H1 (cell line): ENCODE measurements around the gene KCNMA1. TPM values are rescaled to one million over a fixed set of nuclear protein-coding genes. Genes with fewer than 3 reads are reported as not detected.

ENCODE experiments used
- CTCF ChIA-PET: fragments of 300-600 bp; sonication (Branson Sonifier 250); formaldehyde crosslinking; loops from one replicate; lab custom pipeline; 2021; ENCODE audit not compliant: partially characterized antibody; lab: Charles Lee
- POLR2A ChIA-PET: fragments of 300-600 bp; sonication (Branson Sonifier 250); formaldehyde crosslinking; loops from one replicate; lab custom pipeline; 2021; ENCODE audit warnings: inconsistent platforms; ENCODE audit not compliant: partially characterized antibody; lab: Charles Lee
- DNase-seq, 2 experiments: peaks; one replicate each; pipeline versions ENCODE4 v3.0.0 to v3.0.0-alpha.2; 2010 to 2022; ENCODE audit warnings: low spot score in 2 of 2, low read depth in 1 of 2, mixed read lengths in 1 of 2
- FAIRE-seq: peaks from 2 replicates; lab custom pipeline; 2011; peaks lifted over from hg19 to GRCh38; lab: Jason Lieb, UNC
- H2AFZ ChIP-seq: 2 replicates; pipeline ENCODE4 v1.8.1; 2012; ENCODE audit warnings: low read length, inconsistent platforms
- H2AK5ac ChIP-seq: 2 replicates; pipeline ENCODE4 v1.6.1; 2013; ENCODE audit warnings: low read depth, low read length
- H2BK120ac ChIP-seq: replicated peaks from 2 replicates; pipeline ENCODE3; 2013; ENCODE audit warnings: low read depth, low read length, inconsistent platforms
- H2BK12ac ChIP-seq: 2 replicates; pipeline ENCODE4 v1.6.1; 2013; ENCODE audit warnings: low read depth, low read length
- H2BK15ac ChIP-seq: 2 replicates; pipeline ENCODE4 v1.6.1; 2013; ENCODE audit warnings: low read length
- H2BK20ac ChIP-seq: 2 replicates; pipeline ENCODE4 v1.6.1; 2013; ENCODE audit warnings: low read length
- H2BK5ac ChIP-seq: 2 replicates; pipeline ENCODE4 v1.6.1; 2013; ENCODE audit warnings: low read depth, low read length
- H3K14ac ChIP-seq: 2 replicates; pipeline ENCODE4 v1.6.1; 2013; ENCODE audit warnings: inconsistent platforms; ENCODE audit not compliant: insufficient read length
- H3K18ac ChIP-seq: 2 replicates; pipeline ENCODE4 v1.6.1; 2013; ENCODE audit warnings: low read length; ENCODE audit errors: extremely low read depth
- H3K23ac ChIP-seq: 2 replicates; pipeline ENCODE4 v1.6.1; 2013; ENCODE audit warnings: inconsistent platforms; ENCODE audit not compliant: insufficient read length
- H3K23me2 ChIP-seq: 2 replicates; pipeline ENCODE4 v1.6.1; 2013; ENCODE audit warnings: low read depth, low read length
- H3K27ac ChIP-seq: 2 replicates; pipeline ENCODE4 v1.6.1; 2011; ENCODE audit warnings: low read depth, low read length, inconsistent platforms
- H3K27me3 ChIP-seq, 4 experiments: replicated peaks in 1 of 4; 1 replicate in 1 of 4; 2 replicates in 3 of 4; pipeline versions ENCODE4 v1.6.1 to v1.8.1; 2011 to 2013; ENCODE audit warnings: low read length in 3 of 4, mild to moderate bottlenecking in 3 of 4, inconsistent platforms in 2 of 4, mixed read lengths in 2 of 4, moderate library complexity in 1 of 4; ENCODE audit not compliant: control insufficient read depth in 3 of 4, insufficient read depth in 3 of 4; ENCODE audit errors: extremely low read depth in 1 of 4
- H3K36me3 ChIP-seq, 4 experiments: 2 replicates each; pipeline versions ENCODE4 v1.6.1 to v1.8.1; 2011 to 2013; ENCODE audit warnings: mild to moderate bottlenecking in 4 of 4, low read length in 3 of 4, moderate library complexity in 2 of 4, control low read depth in 1 of 4, inconsistent platforms in 1 of 4; ENCODE audit not compliant: insufficient read depth in 4 of 4, control insufficient read depth in 2 of 4
- H3K4ac ChIP-seq: replicated peaks from 2 replicates; pipeline ENCODE3; 2013; ENCODE audit warnings: low read length, low read depth, mixed read lengths, inconsistent platforms; ENCODE audit not compliant: insufficient read length
- H3K4me1 ChIP-seq, 4 experiments: replicated peaks in 1 of 4; 1 replicate in 1 of 4; 2 replicates in 3 of 4; pipeline versions ENCODE4 v1.6.1 to v1.8.1; 2011 to 2013; ENCODE audit warnings: low read length in 3 of 4, inconsistent platforms in 2 of 4, mixed read lengths in 1 of 4; ENCODE audit not compliant: insufficient read depth in 4 of 4, control insufficient read depth in 3 of 4
- H3K4me2 ChIP-seq, 2 experiments: 2 replicates each; pipeline versions ENCODE4 v1.6.1 to v1.8.1; 2011 to 2013; ENCODE audit warnings: low read depth in 2 of 2, low read length in 2 of 2, control low read depth in 1 of 2, inconsistent platforms in 1 of 2, mild to moderate bottlenecking in 1 of 2; ENCODE audit not compliant: insufficient read depth in 1 of 2
- H3K4me3 ChIP-seq, 4 experiments: fragments of 200-600, 300-600 bp in 1 of 4; sonication (generic), shearing (Covaris generic), sonication (Bioruptor Twin) in 1 of 4; 2 replicates each; pipeline versions ENCODE4 v1.5.1 to v1.8.1; 2011 to 2016; ENCODE audit warnings: low read length in 4 of 4, low read depth in 3 of 4, control low read depth in 2 of 4, inconsistent platforms in 2 of 4, mild to moderate bottlenecking in 2 of 4, mixed read lengths in 1 of 4, moderate library complexity in 1 of 4; ENCODE audit not compliant: insufficient read depth in 2 of 4; ENCODE audit errors: extremely low read depth in 1 of 4
- H3K56ac ChIP-seq: replicated peaks from 2 replicates; pipeline ENCODE3; 2013; ENCODE audit warnings: low read depth, mild to moderate bottlenecking, mixed read lengths, low read length, inconsistent platforms; ENCODE audit not compliant: insufficient read length
- H3K79me1 ChIP-seq: 2 replicates; pipeline ENCODE4 v1.6.1; 2013; ENCODE audit warnings: low read depth, low read length, control low read depth
- H3K79me2 ChIP-seq, 2 experiments: 2 replicates each; pipeline versions ENCODE4 v1.6.1 to v1.8.1; 2012 to 2013; ENCODE audit warnings: low read length in 2 of 2, mild to moderate bottlenecking in 2 of 2, inconsistent platforms in 1 of 2; ENCODE audit not compliant: insufficient read depth in 2 of 2, control insufficient read depth in 1 of 2
- H3K9ac ChIP-seq, 4 experiments: replicated peaks in 1 of 4; 1 replicate in 1 of 4; 2 replicates in 3 of 4; pipeline versions ENCODE4 v1.6.1 to v1.8.1; 2011 to 2013; ENCODE audit warnings: low read depth in 3 of 4, low read length in 3 of 4, control low read depth in 2 of 4, mild to moderate bottlenecking in 2 of 4, moderate library complexity in 2 of 4, inconsistent platforms in 1 of 4; ENCODE audit errors: extremely low read depth in 1 of 4
- H3K9me3 ChIP-seq, 2 experiments: 2 replicates each; pipeline versions ENCODE4 v1.6.1 to v1.8.1; 2012 to 2013; ENCODE audit warnings: mild to moderate bottlenecking in 2 of 2, moderate library complexity in 2 of 2, control low read depth in 1 of 2, inconsistent platforms in 1 of 2, low read depth in 1 of 2, low read length in 1 of 2, mixed read lengths in 1 of 2; ENCODE audit not compliant: insufficient read depth in 2 of 2
- H4K20me1 ChIP-seq, 2 experiments: replicated peaks in 1 of 2; 2 replicates each; pipeline versions ENCODE3 to v1.8.1; 2011 to 2013; ENCODE audit warnings: inconsistent platforms in 2 of 2, low read length in 2 of 2, mild to moderate bottlenecking in 1 of 2; ENCODE audit not compliant: insufficient read depth in 2 of 2, control insufficient read depth in 1 of 2
- H4K5ac ChIP-seq: 2 replicates; pipeline ENCODE4 v1.6.1; 2013; ENCODE audit warnings: low read length, low read depth, mixed read lengths, inconsistent platforms; ENCODE audit not compliant: insufficient read length
- H4K8ac ChIP-seq: 2 replicates; pipeline ENCODE4 v1.8.0; 2013; ENCODE audit warnings: mild to moderate bottlenecking, moderate library complexity, low read length, inconsistent platforms; ENCODE audit not compliant: insufficient read depth; ENCODE audit errors: extremely low read depth
- H4K91ac ChIP-seq: replicated peaks from 2 replicates; pipeline ENCODE3; 2013; ENCODE audit warnings: low read length, mixed read lengths, inconsistent platforms; ENCODE audit not compliant: insufficient read length
- CBX8 ChIP-seq: fragments of 300-800, 300-1000 bp; sonication (generic); IDR thresholded peaks from 2 replicates; pipeline ENCODE4 v1.7.1; 2016; ENCODE audit warnings: low read depth, low read length, borderline replicate concordance
- EP300 ChIP-seq, 2 experiments: IDR thresholded peaks; 1 replicate in 1 of 2; 2 replicates in 1 of 2; pipeline ENCODE4 v1.6.1; 2011 to 2012; ENCODE audit warnings: low read depth in 2 of 2, low read length in 2 of 2, mild to moderate bottlenecking in 2 of 2, borderline replicate concordance in 1 of 2, inconsistent platforms in 1 of 2, moderate library complexity in 1 of 2
- NRF1 ChIP-seq: IDR thresholded peaks from 2 replicates; pipeline ENCODE4 v1.6.1; 2011; ENCODE audit warnings: mild to moderate bottlenecking, low read depth, low read length, improper control_type of control experiment
- POLR2A ChIP-seq, 2 experiments: IDR thresholded peaks; 1 replicate in 1 of 2; 2 replicates in 1 of 2; pipeline ENCODE4 v1.6.1; 2011; ENCODE audit warnings: low read depth in 2 of 2, low read length in 2 of 2, mild to moderate bottlenecking in 2 of 2; ENCODE audit errors: control extremely low read depth in 1 of 2
- TEAD4 ChIP-seq: IDR thresholded peaks from 2 replicates; pipeline ENCODE4 v1.6.1; 2012; ENCODE audit warnings: low read depth, low read length, inconsistent platforms, mixed read lengths
- WGBS, 2 experiments: shearing (Covaris generic) in 1 of 2; methylation state at CpG; one replicate each; pipeline versions ENCODE4 v1.1.6 to v1.1.7; 2013 to 2015; ENCODE audit warnings: low lambda C conversion rate in 2 of 2, mixed read lengths in 2 of 2, inconsistent platforms in 1 of 2, low coverage in 1 of 2, missing lambda C conversion rate in 1 of 2; ENCODE audit not compliant: insufficient replicate concordance in 2 of 2, insufficient coverage in 1 of 2, insufficient read length in 1 of 2; ENCODE audit errors: extremely low coverage in 1 of 2, missing lambda C conversion rate in 1 of 2; 5-methylcytosine and 5-hydroxymethylcytosine counted together
- polyA plus RNA-seq, 7 experiments: library from polyadenylated mRNA; depleted of rRNA in 3 of 7; stranded (reverse) in 5 of 7; unstranded in 2 of 7; fragments of >200 nt in 5 of 7; fragments of 200-250 nt in 2 of 7; gene quantifications; 1 replicate in 5 of 7; 2 replicates in 1 of 7; 4 replicates in 1 of 7; pipeline versions ENCODE4 v1.2.1 to v1.2.3, GENCODE V29; 2011 to 2013; ENCODE audit warnings: missing spikeins in 2 of 7, mixed read lengths in 2 of 7
- total RNA-seq: library from RNA; stranded (reverse); fragmentation: NEBNext Ultra II Directional; extraction: Animal tissue kit (Norgen Biotek cat#: 25700); gene quantifications from 2 replicates; pipeline ENCODE4 v1.2.1, GENCODE V29; 2021

The KCNMA1 gene
- total and polyA plus RNA-seq, 2 of the 8 experiments (the other 6 are each of a cell fraction or from before 2014, with no cell fraction given) = 10.2 to 11.1 TPM

GRCh38 chr10:77420947-77421523 lies 216.6 kb downstream of the KCNMA1 start:
- H4K20me1 ChIP-seq = no peaks in the 10 kb centered on the region
- DNase-seq = no peak
- no peak overlapping the region for H2BK15ac ChIP-seq
- no peak overlapping the region for H3K56ac ChIP-seq
- H3K27ac ChIP-seq = no peak overlapping the region
- H2AK5ac ChIP-seq = no peak overlapping the region
- no peak for FAIRE-seq
- no peak overlapping the region for H3K23ac ChIP-seq
- H3K4me2 ChIP-seq = no peak overlapping the region
- no peak overlapping the region for H4K5ac ChIP-seq
- H4K91ac ChIP-seq = no peak overlapping the region
- H3K4me3 ChIP-seq = no peak overlapping the region
- TF ChIP-seq EP300 (IDR thresholded peaks at IDR 0.05; ENCODE audit: borderline replicate concordance in 1 of 2, low read depth in 2 of 2, low read length in 2 of 2) (no peak), NRF1 (no peak), POLR2A (IDR thresholded peaks at IDR 0.05; ENCODE audit: control extremely low read depth in 1 of 2, low read depth in 2 of 2, low read length in 2 of 2) (no peak), TEAD4 (no peak), CBX8 (no peak)
- TF ChIP-seq, all 59 proteins: peak for 0
- H2AFZ ChIP-seq = no peak overlapping the region
- H3K9ac ChIP-seq = no peak overlapping the region
- H3K4me1 ChIP-seq = no peaks in the 10 kb centered on the region
- WGBS, 2 experiments = 86% methylated on average over 2 of the region's 2 CpGs; no CpG with 5 or more reads in 1 of the 2 experiments
- H3K27me3 ChIP-seq = no peaks in the 10 kb centered on the region; a peak in 1 of 7 replicates
- CTCF ChIA-PET = no interaction called here
- no peak overlapping the region for H3K4ac ChIP-seq
- POLR2A ChIA-PET = no interaction called here
- H2BK120ac ChIP-seq = no peak overlapping the region
- no peak overlapping the region for H3K14ac ChIP-seq
- no peak overlapping the region for H2BK20ac ChIP-seq
- no peak overlapping the region for H2BK5ac ChIP-seq
- peaks cover 3% of the 10 kb centered on the region; the same call in 1 of the 2 replicates for H3K23me2 ChIP-seq
- no peak overlapping the region for H2BK12ac ChIP-seq
- no peaks in the 10 kb centered on the region for H3K79me1 ChIP-seq
- H3K18ac ChIP-seq = no peak overlapping the region
- no peaks in the 10 kb centered on the region for H3K36me3 ChIP-seq
- no peak overlapping the region for H4K8ac ChIP-seq
- no peaks in the 10 kb centered on the region for H3K9me3 ChIP-seq
- H3K79me2 ChIP-seq = no peaks in the 10 kb centered on the region
